Mesendoderm (in vitro differentiated cells): ENCODE data around the gene PCSK6.

Experiments used
- DNase-seq: peaks from one replicate; pipeline ENCODE4 v3.0.0; 2013
- H2AK5ac ChIP-seq: 2 replicates; pipeline ENCODE4 v1.6.1; 2013; ENCODE audit warnings: low read length, inconsistent platforms
- H2BK120ac ChIP-seq: 2 replicates; pipeline ENCODE4 v1.6.1; 2013; ENCODE audit warnings: low read depth, mild to moderate bottlenecking, low read length, moderate library complexity, mixed read lengths
- H2BK15ac ChIP-seq: replicated peaks from 2 replicates; pipeline ENCODE4 v1.6.1; 2013; ENCODE audit warnings: low read depth, mild to moderate bottlenecking, moderate library complexity
- H2BK5ac ChIP-seq: 2 replicates; pipeline ENCODE4 v1.6.1; 2013; ENCODE audit warnings: low read length, inconsistent platforms
- H3K18ac ChIP-seq: 2 replicates; pipeline ENCODE4 v1.6.1; 2013; ENCODE audit warnings: mild to moderate bottlenecking, low read length, mixed read lengths
- H3K23ac ChIP-seq: one replicate; pipeline ENCODE4 v1.6.1; 2013; ENCODE audit warnings: low read length
- H3K27ac ChIP-seq: 2 replicates; pipeline ENCODE4 v1.5.1; 2013; ENCODE audit warnings: low read depth, mild to moderate bottlenecking, inconsistent platforms, low read length, moderate library complexity
- H3K27me3 ChIP-seq: 2 replicates; pipeline ENCODE4 v1.6.1; 2013; ENCODE audit warnings: low read length, control low read depth, mild to moderate bottlenecking, inconsistent platforms; ENCODE audit not compliant: insufficient read depth, poor library complexity
- H3K36me3 ChIP-seq: 2 replicates; pipeline ENCODE4 v1.6.1; 2013; ENCODE audit warnings: low read length, inconsistent platforms; ENCODE audit not compliant: control insufficient read depth, insufficient read depth
- H3K4ac ChIP-seq: one replicate; pipeline ENCODE4 v1.6.1; 2013; ENCODE audit warnings: low read depth, mild to moderate bottlenecking, low read length, moderate library complexity
- H3K4me1 ChIP-seq: 2 replicates; pipeline ENCODE4 v1.6.1; 2013; ENCODE audit warnings: low read depth, low read length, inconsistent platforms; ENCODE audit not compliant: control insufficient read depth
- H3K4me2 ChIP-seq: 2 replicates; pipeline ENCODE4 v1.6.1; 2013; ENCODE audit warnings: low read length
- H3K4me3 ChIP-seq: 2 replicates; pipeline ENCODE4 v1.5.1; 2013; ENCODE audit warnings: mild to moderate bottlenecking, low read length
- H3K56ac ChIP-seq: one replicate; pipeline ENCODE4 v1.6.1; 2013; ENCODE audit warnings: low read length
- H3K79me1 ChIP-seq: 2 replicates; pipeline ENCODE4 v1.6.1; 2013; ENCODE audit warnings: low read length, inconsistent platforms
- H3K79me2 ChIP-seq: 2 replicates; pipeline ENCODE4 v1.6.1; 2013; ENCODE audit warnings: mild to moderate bottlenecking, low read length; ENCODE audit not compliant: control insufficient read depth, insufficient read depth
- H3K9ac ChIP-seq: 2 replicates; pipeline ENCODE4 v1.6.1; 2013; ENCODE audit warnings: low read length, inconsistent platforms
- H4K5ac ChIP-seq: one replicate; pipeline ENCODE4 v1.6.1; 2013; ENCODE audit warnings: low read length
- H4K8ac ChIP-seq: one replicate; pipeline ENCODE4 v1.6.1; 2013; ENCODE audit warnings: low read depth, mild to moderate bottlenecking, control low read depth, low read length, moderate library complexity
- WGBS: extraction: QIAGEN DNeasy Blood & Tissue Kit; methylation state at CpG from one replicate; pipeline ENCODE4 v1.1.7; 2013; ENCODE audit warnings: low lambda C conversion rate, missing lambda C conversion rate; ENCODE audit not compliant: insufficient coverage; ENCODE audit errors: extremely low coverage; 5-methylcytosine and 5-hydroxymethylcytosine counted together

Gene PCSK6

DNA sequence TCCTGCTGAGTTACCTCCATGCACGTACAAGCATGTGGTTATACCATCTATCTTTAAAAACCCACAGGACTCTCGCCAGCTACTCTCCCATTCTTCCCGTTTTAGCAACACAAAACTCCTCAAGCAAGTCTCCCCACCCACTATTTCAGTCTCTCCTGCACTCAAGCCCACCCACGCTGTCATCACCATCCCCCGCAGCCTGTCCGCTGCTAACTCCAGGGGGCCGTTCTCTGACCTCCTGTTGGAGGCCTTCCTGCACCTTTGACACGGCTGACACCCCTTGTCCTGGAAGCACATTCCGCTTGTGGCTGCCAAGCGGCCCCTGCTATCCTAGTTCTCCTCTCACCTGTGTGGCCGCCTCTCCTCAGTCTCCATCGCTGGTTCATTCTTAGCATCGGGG is 7.5 kb upstream of the PCSK6 start:
- Histone ChIP-seq H3K56ac (no peak overlapping the region), H3K4me1 (no peaks in the 10 kb centered on the region), H2BK120ac (no peak overlapping the region), H3K36me3 (no peaks in the 10 kb centered on the region), H2BK5ac (no peak overlapping the region), H3K18ac (no peak overlapping the region), H3K79me2 (no peaks in the 10 kb centered on the region), H2AK5ac (no peak overlapping the region), H3K27me3 (no peaks in the 10 kb centered on the region), H4K8ac (no peak overlapping the region), H2BK15ac (no peak overlapping the region), H3K79me1 (no peaks in the 10 kb centered on the region), H3K9ac (no peak overlapping the region), H3K4me3 (no peak overlapping the region), H4K5ac (no peak overlapping the region), H3K4ac (no peak overlapping the region), H3K23ac (no peak overlapping the region), H3K27ac (no peak overlapping the region), H3K4me2 (no peak overlapping the region)
- WGBS, result no CpG with 5 or more reads among the region's 13 CpGs
- no peak for DNase-seq

DNA sequence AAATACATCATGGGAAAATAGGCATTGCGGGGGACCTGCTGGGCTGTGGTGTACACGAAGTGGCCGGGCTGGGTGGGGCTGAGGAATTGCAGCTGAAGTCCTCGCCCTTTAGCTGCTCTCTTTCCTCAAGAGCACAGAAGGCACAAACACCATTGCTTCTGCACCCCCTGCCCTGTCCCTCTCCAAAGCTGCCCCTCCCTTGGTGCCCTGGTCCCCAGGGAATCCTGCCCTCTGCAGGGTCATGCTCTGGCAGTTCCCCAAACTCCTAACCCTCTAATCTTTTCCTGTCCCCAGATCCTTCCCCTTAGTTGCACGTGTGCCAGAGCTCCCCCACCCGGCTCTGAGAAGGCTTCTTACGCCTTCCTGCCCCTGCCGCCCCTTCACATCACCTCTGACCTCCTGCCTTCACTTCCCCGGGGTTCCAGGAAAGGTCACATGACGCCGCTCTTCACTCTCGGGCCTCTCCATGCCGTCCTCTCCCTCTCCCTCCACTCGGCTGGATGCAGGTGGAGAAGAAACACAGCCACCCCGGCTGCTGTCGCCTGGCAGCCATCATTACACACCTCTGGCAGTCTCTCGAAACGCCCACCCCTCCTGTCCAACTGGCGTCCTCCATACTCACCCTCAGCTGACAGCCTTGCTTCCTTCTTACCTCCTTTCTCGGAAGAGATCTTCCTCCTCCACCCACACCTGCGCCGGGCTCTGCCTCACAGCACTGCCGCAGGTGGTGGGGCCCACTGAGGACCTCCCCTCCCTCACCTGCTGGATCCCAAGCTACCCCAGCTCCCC is 6.9 kb upstream of the PCSK6 start:
- H2BK120ac ChIP-seq, result no peak overlapping the region
- H3K79me1 ChIP-seq, result no peaks in the 10 kb centered on the region
- no peak overlapping the region for H3K9ac ChIP-seq
- no peaks in the 10 kb centered on the region for H3K4me1 ChIP-seq
- H3K23ac ChIP-seq, result no peak overlapping the region
- H4K5ac ChIP-seq, result no peak overlapping the region
- H3K56ac ChIP-seq, result no peak overlapping the region
- H2BK5ac ChIP-seq, result no peak overlapping the region
- H3K4ac ChIP-seq, result no peak overlapping the region
- no peaks in the 10 kb centered on the region for H3K36me3 ChIP-seq
- H3K4me3 ChIP-seq, result no peak overlapping the region
- H2AK5ac ChIP-seq, result no peak overlapping the region
- H3K79me2 ChIP-seq, result no peaks in the 10 kb centered on the region
- no peak overlapping the region for H4K8ac ChIP-seq
- H3K27me3 ChIP-seq, result no peaks in the 10 kb centered on the region
- no peak overlapping the region for H3K27ac ChIP-seq
- H3K4me2 ChIP-seq, result no peak overlapping the region
- H3K18ac ChIP-seq, result no peak overlapping the region
- no peak for DNase-seq
- whole genome bisulfite sequencing, result no CpG with 5 or more reads among the region's 23 CpGs
- H2BK15ac ChIP-seq, result no peak overlapping the region

GRCh38 chr15:101495334-101496197 is 6.1 kb upstream of the PCSK6 start:
- H2BK5ac ChIP-seq, result no peak overlapping the region
- H3K4ac ChIP-seq, result no peak overlapping the region
- H3K27ac ChIP-seq, result no peak overlapping the region
- H4K8ac ChIP-seq, result no peak overlapping the region
- no peaks in the 10 kb centered on the region for H3K4me1 ChIP-seq
- no peak overlapping the region for H4K5ac ChIP-seq
- H3K9ac ChIP-seq, result no peak overlapping the region
- H3K18ac ChIP-seq, result no peak overlapping the region
- no peak overlapping the region for H3K4me2 ChIP-seq
- H3K36me3 ChIP-seq, result no peaks in the 10 kb centered on the region
- H2AK5ac ChIP-seq, result no peak overlapping the region
- DNase-seq, result no peak
- no peak overlapping the region for H3K56ac ChIP-seq
- H2BK15ac ChIP-seq, result no peak overlapping the region
- H3K79me2 ChIP-seq, result no peaks in the 10 kb centered on the region
- H3K4me3 ChIP-seq, result no peak overlapping the region
- no peak overlapping the region for H3K23ac ChIP-seq
- H3K27me3 ChIP-seq, result no peaks in the 10 kb centered on the region
- no peaks in the 10 kb centered on the region for H3K79me1 ChIP-seq
- WGBS, result no CpG with 5 or more reads among the region's 22 CpGs
- H2BK120ac ChIP-seq, result no peak overlapping the region

- Histone ChIP-seq H3K4me2 (no peak overlapping the region), H2BK15ac (no peak overlapping the region), H3K79me2 (no peaks in the 10 kb centered on the region), H2BK120ac (no peak overlapping the region), H3K4me3 (no peak overlapping the region), H3K27me3 (no peaks in the 10 kb centered on the region), H2AK5ac (no peak overlapping the region), H3K56ac (no peak overlapping the region), H3K79me1 (no peaks in the 10 kb centered on the region), H3K23ac (no peak overlapping the region), H3K4ac (no peak overlapping the region), H2BK5ac (no peak overlapping the region), H3K36me3 (no peaks in the 10 kb centered on the region), H3K9ac (no peak overlapping the region), H4K8ac (no peak overlapping the region), H3K4me1 (no peaks in the 10 kb centered on the region), H3K18ac (no peak overlapping the region), H3K27ac (no peak overlapping the region), H4K5ac (no peak overlapping the region)
- DNase-seq, result no peak
- no CpG with 5 or more reads among the region's 10 CpGs for WGBS
Measured at GRCh38 chr15:101494251-101494796, 4.8 kb upstream of the PCSK6 start.

DNA sequence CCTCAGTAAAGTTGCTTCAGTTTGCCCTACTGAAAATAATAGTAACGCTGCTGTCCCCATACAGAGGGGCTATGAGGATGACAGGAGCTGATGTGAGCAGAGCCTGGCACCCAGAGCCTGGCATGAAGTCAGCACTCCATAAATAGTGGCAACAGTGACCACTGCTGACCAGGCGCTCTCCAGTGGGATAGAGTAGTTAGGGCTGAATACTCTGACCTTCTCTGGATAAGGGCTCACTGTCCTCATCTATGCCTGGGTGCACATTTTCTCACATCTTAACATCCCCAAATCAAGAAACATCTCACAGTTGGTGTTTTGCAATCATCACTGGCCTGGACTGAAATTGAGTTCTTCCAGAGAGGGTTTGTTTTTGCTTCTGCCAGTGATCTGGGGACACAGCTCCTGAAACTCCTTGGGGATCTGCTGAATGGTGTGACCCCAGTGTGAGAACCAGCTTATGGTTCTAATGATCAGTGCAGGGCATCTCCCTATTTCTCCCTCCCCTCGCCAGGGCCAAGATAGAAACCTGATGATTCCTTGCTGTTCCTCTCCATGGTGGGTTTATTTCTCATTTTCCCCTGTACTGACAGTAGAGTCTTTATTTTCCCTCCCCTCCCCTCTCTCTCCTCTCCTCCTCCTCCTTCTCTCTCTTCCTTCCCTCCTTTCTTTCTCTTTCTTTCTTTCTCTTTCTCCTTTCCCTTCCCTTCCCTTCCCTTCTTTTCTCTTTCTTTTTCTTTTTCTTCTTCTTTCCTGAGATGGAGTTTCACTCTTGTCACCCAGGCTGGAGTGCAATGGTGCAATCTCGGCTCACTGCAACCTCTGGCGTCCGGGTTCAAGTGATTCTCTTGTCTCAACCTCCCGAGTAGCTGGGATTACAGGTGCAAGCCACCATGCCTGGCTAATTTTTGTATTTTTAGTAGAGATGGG is 3.5 kb upstream of the PCSK6 start:
- H3K36me3 ChIP-seq, result no peaks in the 10 kb centered on the region
- H3K23ac ChIP-seq, result no peak overlapping the region
- no peaks in the 10 kb centered on the region for H3K79me1 ChIP-seq
- no CpG with 5 or more reads among the region's 7 CpGs for WGBS
- H3K4me1 ChIP-seq, result no peaks in the 10 kb centered on the region
- H2BK15ac ChIP-seq, result no peak overlapping the region
- H3K9ac ChIP-seq, result no peak overlapping the region
- no peak overlapping the region for H3K18ac ChIP-seq
- H3K27me3 ChIP-seq, result no peaks in the 10 kb centered on the region
- H4K5ac ChIP-seq, result no peak overlapping the region
- no peak overlapping the region for H4K8ac ChIP-seq
- no peak overlapping the region for H3K4me2 ChIP-seq
- no peak overlapping the region for H2BK120ac ChIP-seq
- no peak overlapping the region for H2BK5ac ChIP-seq
- H2AK5ac ChIP-seq, result no peak overlapping the region
- no peaks in the 10 kb centered on the region for H3K79me2 ChIP-seq
- no peak overlapping the region for H3K56ac ChIP-seq
- no peak overlapping the region for H3K4ac ChIP-seq
- no peak overlapping the region for H3K4me3 ChIP-seq
- no peak overlapping the region for H3K27ac ChIP-seq
- DNase-seq, result no peak
